GM19193 (cell line): ENCODE data around the gene LSAMP.

Experiments used
- POLR2A ChIP-seq: IDR thresholded peaks from 4 replicates; pipeline ENCODE4 v1.6.1; 2011; ENCODE audit not compliant: insufficient read depth, insufficient read length; ENCODE audit errors: extremely low read depth

LSAMP gene

DNA sequence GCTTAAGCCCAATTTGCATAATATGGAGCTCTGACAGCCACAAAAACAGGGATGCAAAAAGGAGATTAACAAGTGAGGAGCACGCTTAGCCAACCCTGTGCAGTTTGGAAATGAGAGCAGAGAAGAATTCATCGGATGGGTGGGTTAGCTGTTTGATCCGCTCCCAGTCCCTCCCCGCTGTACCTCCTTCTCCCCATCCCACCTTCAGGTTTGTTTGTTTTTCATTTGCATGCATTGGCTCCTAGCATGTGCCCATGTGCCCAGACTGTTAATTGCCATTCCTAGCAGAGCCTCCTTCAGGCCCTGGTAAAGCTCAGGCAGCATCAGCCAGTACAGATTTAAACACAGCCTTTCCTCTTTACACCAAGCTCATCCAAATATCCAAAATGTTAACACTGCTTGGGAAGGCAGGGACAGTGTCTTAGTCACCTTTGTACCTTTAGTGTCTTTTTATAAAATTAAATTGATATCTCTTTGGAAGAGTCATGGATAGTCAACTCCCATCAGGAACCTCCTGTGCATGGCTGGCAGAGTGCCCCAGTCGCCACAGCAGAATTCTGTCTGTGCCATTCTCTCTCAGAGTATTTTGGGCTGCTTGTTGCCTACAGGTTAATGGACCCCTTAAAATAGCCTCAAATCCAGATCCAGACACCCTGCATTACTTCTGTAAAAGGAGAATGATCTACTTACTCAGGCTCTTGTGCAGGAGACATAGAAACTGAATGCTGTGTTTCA lies 244.2 kb downstream of the LSAMP start:
- TF ChIP-seq POLR2A, result no peak

DNA sequence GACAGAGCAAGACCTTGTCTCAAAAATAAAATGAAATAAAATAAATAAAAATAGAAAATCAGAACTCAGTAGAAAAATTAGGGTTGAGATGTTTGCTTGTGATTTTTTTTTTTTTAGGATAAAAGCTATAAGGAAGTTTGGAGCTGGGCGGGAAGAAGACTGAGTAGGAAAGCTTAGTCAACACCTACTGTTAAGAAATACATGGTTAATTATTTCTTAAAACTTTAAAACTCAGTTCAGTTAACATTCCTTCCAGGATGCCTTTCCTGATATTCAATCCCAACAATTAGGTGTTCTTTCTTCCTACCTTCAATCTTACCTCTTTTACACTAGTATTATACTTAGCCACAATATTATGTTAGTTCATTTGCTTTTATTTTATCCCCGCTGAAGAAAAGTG lies 246.2 kb downstream of the LSAMP start:
- TF ChIP-seq POLR2A, result no peak

- TF ChIP-seq POLR2A, result no peak
These were observed 247.2 kb downstream of the LSAMP start for GRCh38 chr3:116198087-116198486.

- no peak for TF ChIP-seq POLR2A
These were observed 252.8 kb downstream of the LSAMP start for GRCh38 chr3:116192464-116192863.

GRCh38 chr3:116191409-116191808 lies 253.9 kb downstream of the LSAMP start:
- no peak for TF ChIP-seq POLR2A

DNA sequence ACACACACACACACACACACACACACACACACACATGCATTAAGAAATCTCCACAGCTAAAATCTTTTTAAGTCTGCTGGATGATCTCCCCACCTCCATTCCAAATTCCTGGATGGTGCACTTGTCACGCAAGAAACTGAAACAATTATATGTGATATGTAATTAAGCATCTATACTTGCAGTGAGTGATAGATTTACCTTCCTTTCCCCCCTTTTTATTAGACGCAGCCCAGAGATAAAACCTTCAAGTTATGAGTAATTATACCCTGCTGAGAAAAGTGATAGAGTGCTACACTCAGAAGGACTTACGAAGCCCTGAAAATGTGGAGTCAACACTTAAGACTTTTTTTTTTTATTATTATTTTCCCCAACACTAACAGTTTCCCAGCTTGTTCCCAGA lies 255.2 kb downstream of the LSAMP start:
- TF ChIP-seq POLR2A, result no peak

GRCh38 chr3:116188231-116188785 lies 257.0 kb downstream of the LSAMP start:
- TF ChIP-seq POLR2A, result no peak

DNA sequence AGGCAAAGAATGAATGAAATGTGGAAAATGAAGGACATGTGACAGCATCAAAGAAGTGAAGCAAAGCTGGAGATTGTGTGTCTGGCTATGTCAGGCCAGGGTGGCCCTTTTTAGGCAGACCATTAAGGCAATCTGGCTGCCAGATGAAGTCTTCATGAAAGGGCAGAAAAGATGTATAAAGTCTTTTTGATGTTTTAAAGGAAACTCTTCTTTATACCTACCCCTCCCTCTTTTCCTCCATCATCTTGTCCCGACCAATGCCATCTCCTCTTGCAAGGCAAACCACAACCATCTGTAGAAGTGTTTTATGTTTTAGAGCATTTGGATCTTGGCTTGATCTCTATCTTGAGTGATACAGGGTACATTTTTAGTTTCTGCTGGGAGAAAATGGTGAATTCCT lies 259.2 kb downstream of the LSAMP start:
- no peak for TF ChIP-seq POLR2A

GRCh38 chr3:116181159-116181558 lies 264.1 kb downstream of the LSAMP start:
- TF ChIP-seq POLR2A, result no peak

GRCh38 chr3:116179091-116179490 lies 266.2 kb downstream of the LSAMP start:
- TF ChIP-seq POLR2A, result no peak

DNA sequence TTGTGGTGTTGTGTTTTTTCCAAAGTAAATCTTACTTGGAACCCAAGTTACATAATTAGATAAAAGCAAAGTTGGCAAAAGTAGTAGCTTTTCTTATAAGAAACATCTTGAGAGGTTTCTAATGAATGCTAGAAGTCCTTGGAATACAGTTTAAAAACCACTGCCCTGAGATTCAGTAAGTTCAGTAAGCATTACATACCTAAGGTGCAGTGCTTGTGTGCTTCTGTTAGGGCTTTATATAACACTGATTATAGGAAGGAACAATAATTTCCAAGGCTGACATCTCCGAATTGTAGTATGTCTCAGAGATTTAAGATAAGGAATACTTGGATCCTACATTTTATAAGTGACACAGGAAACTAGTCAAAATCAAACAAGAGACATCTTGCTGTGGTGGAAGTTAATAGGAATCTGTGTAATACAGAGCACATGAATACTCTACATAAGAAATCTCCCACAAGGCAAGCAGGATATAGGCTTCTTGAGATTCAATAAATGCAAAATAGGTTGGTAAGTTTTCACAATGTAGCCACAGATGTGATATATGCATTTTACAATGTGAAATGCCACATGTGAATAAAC lies 268.2 kb downstream of the LSAMP start:
- no peak for TF ChIP-seq POLR2A

DNA sequence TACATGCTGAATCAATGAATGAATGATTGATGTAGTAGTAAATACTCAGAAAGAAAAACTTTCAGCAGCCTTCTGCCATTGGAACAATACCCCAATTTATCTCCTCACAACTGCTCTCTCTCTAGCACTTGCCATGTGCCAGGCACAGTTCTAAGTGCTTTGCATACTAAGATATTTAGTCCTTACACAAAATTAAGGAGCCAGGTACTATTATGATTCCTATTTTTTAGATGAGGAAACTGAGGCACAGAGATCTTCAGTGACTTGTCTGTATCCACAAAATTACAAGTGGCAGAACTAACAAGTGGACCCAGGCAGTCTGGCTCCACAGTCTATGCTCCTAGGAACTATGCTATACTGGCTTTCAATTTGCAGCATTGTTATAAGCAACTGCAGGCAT lies 279.2 kb downstream of the LSAMP start:
- no peak for TF ChIP-seq POLR2A

- no peak for TF ChIP-seq POLR2A
These were observed 279.6 kb downstream of the LSAMP start for GRCh38 chr3:116165641-116166040.

DNA sequence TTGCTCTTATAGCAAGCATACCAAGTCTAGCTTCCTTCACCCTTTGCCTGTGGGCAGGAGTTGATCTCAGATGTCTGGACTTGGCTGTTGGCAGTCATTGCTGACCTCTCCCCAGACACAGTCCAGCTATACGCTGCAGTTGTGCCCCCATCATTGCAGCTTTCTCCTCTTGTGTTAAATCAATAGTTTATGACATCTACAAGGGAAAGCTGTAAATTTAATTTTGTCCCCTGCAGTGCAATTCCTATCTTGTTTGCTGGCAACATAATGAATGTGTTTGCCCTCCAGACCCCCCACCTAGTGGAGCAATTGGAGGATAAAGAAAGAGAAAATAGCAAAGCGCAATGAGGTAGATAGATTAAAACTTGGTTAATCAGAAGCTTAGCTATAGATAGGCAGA lies 280.2 kb downstream of the LSAMP start:
- TF ChIP-seq POLR2A, result no peak

GRCh38 chr3:116164039-116164438 lies 281.2 kb downstream of the LSAMP start:
- no peak for TF ChIP-seq POLR2A
